Testis (tissue), 2 donors: ENCODE data around the gene HIPK4.

Source experiments
- POLR2A ChIP-seq: fragments of 450-650 bp; IDR thresholded peaks from one replicate; pipeline ENCODE4 v1.6.1; 2017; ENCODE audit warnings: antibody characterized with exemption, mild to moderate bottlenecking, moderate library complexity
- TF ChIP-seq, protein P1 (sequence below), 3 experiments: fragments of 450-650 bp in 2 of 3; fragments of 200-600 bp in 1 of 3; sonication (generic) in 1 of 3; IDR thresholded peaks; one replicate each; pipeline ENCODE4 v1.5.1; 2016 to 2019; ENCODE audit warnings: antibody characterized with exemption in 3 of 3, mild to moderate bottlenecking in 2 of 3, moderate library complexity in 1 of 3

DNA sequence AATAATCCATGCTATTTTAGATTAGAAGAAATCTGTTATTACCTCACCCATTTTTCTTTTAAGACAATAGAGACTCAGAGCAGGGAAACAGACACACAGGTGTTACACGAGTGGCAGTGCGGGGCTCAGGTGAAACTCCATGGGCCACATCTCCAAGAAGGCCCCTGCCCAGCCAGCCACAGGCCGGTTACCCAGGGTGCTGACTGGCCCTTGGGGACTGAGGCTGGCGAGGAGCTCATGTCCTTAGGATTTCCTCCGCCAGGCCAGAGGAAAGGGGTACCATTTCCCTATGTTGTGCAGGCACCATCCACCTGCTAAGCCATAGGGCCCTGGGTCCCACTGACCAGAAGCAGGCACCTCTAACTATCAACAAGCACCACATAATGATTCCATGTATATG lies 52.4 kb downstream of the HIPK4 start:
- TF ChIP-seq, protein P1, sequence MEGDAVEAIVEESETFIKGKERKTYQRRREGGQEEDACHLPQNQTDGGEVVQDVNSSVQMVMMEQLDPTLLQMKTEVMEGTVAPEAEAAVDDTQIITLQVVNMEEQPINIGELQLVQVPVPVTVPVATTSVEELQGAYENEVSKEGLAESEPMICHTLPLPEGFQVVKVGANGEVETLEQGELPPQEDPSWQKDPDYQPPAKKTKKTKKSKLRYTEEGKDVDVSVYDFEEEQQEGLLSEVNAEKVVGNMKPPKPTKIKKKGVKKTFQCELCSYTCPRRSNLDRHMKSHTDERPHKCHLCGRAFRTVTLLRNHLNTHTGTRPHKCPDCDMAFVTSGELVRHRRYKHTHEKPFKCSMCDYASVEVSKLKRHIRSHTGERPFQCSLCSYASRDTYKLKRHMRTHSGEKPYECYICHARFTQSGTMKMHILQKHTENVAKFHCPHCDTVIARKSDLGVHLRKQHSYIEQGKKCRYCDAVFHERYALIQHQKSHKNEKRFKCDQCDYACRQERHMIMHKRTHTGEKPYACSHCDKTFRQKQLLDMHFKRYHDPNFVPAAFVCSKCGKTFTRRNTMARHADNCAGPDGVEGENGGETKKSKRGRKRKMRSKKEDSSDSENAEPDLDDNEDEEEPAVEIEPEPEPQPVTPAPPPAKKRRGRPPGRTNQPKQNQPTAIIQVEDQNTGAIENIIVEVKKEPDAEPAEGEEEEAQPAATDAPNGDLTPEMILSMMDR (IDR thresholded peaks at IDR 0.05), result no peak
- TF ChIP-seq POLR2A, result no peak
